ENCODE measurements around the gene NCOA7.

DNA sequence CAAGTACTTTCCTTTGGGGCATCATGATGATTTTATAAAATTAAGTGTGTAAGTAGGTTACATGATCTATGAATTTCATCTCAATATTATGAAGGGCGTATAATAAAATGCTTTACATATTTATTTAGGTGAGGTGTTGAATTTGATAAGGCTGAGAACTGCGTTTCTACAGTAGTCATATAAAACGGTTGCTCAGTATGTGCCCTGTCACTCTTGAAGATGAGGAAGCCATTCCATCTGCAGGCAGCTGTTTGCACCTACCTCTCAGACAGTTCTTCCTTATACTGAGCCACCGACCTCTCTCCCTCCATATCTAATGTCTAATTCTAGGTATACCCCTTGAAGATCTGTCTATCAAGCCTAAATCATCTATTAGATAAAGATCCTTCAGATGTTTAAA lies 16.1 kb downstream of the NCOA7 start:
- TF ChIP-seq, protein P1, sequence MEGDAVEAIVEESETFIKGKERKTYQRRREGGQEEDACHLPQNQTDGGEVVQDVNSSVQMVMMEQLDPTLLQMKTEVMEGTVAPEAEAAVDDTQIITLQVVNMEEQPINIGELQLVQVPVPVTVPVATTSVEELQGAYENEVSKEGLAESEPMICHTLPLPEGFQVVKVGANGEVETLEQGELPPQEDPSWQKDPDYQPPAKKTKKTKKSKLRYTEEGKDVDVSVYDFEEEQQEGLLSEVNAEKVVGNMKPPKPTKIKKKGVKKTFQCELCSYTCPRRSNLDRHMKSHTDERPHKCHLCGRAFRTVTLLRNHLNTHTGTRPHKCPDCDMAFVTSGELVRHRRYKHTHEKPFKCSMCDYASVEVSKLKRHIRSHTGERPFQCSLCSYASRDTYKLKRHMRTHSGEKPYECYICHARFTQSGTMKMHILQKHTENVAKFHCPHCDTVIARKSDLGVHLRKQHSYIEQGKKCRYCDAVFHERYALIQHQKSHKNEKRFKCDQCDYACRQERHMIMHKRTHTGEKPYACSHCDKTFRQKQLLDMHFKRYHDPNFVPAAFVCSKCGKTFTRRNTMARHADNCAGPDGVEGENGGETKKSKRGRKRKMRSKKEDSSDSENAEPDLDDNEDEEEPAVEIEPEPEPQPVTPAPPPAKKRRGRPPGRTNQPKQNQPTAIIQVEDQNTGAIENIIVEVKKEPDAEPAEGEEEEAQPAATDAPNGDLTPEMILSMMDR (IDR thresholded peaks at IDR 0.05; ENCODE audit: low read length), result no peak
- TF ChIP-seq EZH2 (optimal IDR thresholded peaks at IDR 0.05; ENCODE audit: low read depth, low read length) (no peak), EZH2phosphoT487 (IDR thresholded peaks at IDR 0.05; ENCODE audit: low read length) (no peak)

All from MM.1S (cell line).